Lower leg skin (tissue), 3 donors: ENCODE data around the gene PML.

Experiments used
- CTCF ChIP-seq, 3 donors: fragments of 450-650 bp; IDR thresholded peaks; one replicate each; pipeline ENCODE4 v1.5.1; 2016; ENCODE audit warnings: antibody characterized with exemption in 3 of 3, mild to moderate bottlenecking in 3 of 3, moderate library complexity in 2 of 3
- POLR2A ChIP-seq, 2 donors: fragments of 450-650 bp; IDR thresholded peaks; one replicate each; pipeline ENCODE4 v1.6.1; 2016 to 2017; ENCODE audit warnings: antibody characterized with exemption in 2 of 2, mild to moderate bottlenecking in 1 of 2, moderate library complexity in 1 of 2

GRCh38 chr15:74045636-74046274, 51.2 kb downstream of the PML start:
- TF ChIP-seq CTCF (IDR thresholded peaks at IDR 0.05) = no peak
- no peak for TF ChIP-seq POLR2A (IDR thresholded peaks at IDR 0.05)
